ENCODE data around the gene PAPLN. TPM values are rescaled to one million over a fixed set of nuclear protein-coding genes. Genes with fewer than 3 reads are reported as not detected.

The PAPLN gene
- total and polyA plus RNA-seq, 4 donors: 0.68 to 2.8 (median 1.3) TPM

- TF ChIP-seq HNF4G (IDR thresholded peaks at IDR 0.05): no peak
- no peak for TF ChIP-seq RXRA (IDR thresholded peaks at IDR 0.05)
- TF ChIP-seq JUND (IDR thresholded peaks at IDR 0.05): no peak
- no peak for TF ChIP-seq ZBTB33 (IDR thresholded peaks at IDR 0.05)
- TF ChIP-seq CTCF (IDR thresholded peaks at IDR 0.05; ENCODE audit: low read depth, low read length, missing input control): no peak
- no peak for TF ChIP-seq MAX (IDR thresholded peaks at IDR 0.05)
- TF ChIP-seq TAF1 (conservative IDR thresholded peaks at IDR 0.05): no peak
- no peak for TF ChIP-seq EGR1 (IDR thresholded peaks at IDR 0.05; ENCODE audit: low read depth in 2 of 2)
- no peak for TF ChIP-seq RAD21 (IDR thresholded peaks at IDR 0.05)
- no peak for TF ChIP-seq REST (IDR thresholded peaks at IDR 0.05)
- no peak for TF ChIP-seq GABPA (IDR thresholded peaks at IDR 0.05 in 1 of 2, conservative IDR thresholded peaks at IDR 0.05 in 1 of 2)
- no peak for TF ChIP-seq NR2F2 (IDR thresholded peaks at IDR 0.05)
- no peak for TF ChIP-seq ATF3 (IDR thresholded peaks at IDR 0.05)
- TF ChIP-seq FOXA2 (IDR thresholded peaks at IDR 0.05): no peak
- no peak for TF ChIP-seq FOXA1 (IDR thresholded peaks at IDR 0.05)
- no peak for TF ChIP-seq YY1 (IDR thresholded peaks at IDR 0.05)
- TF ChIP-seq HNF4A (conservative IDR thresholded peaks at IDR 0.05): no peak
- no peak for TF ChIP-seq SP1 (IDR thresholded peaks at IDR 0.05)
- H3K9me3 ChIP-seq (ENCODE audit: control insufficient read depth in 4 of 4, low read length in 3 of 4): no peaks in the 10 kb centered on the region
- H3K36me3 ChIP-seq (ENCODE audit: control insufficient read depth in 4 of 4, insufficient read depth in 3 of 4, low read depth in 1 of 4, low read length in 3 of 4): peaks cover 0 to 14% (median 5%) of the 10 kb centered on the region in 4 donors
- no peak overlapping the region for H3K9ac ChIP-seq (ENCODE audit: low read depth in 1 of 2, low read length in 2 of 2)
- no peak for DNase-seq (ENCODE audit: low spot score)
- H3K4me3 ChIP-seq (ENCODE audit: low read depth in 1 of 3, low read length in 3 of 3): no peak overlapping the region
- H3K27ac ChIP-seq (ENCODE audit: low read depth in 1 of 2, low read length in 2 of 2): no peak overlapping the region
- WGBS: 71% methylated on average over 3 of the region's 3 CpGs
- H3K27me3 ChIP-seq (ENCODE audit: control insufficient read depth in 4 of 4, insufficient read depth in 4 of 4, low read length in 3 of 4): no peaks in the 10 kb centered on the region
- peaks cover 0 to 5% (median 0%) of the 10 kb centered on the region in 4 donors for H3K4me1 ChIP-seq (ENCODE audit: control insufficient read depth in 4 of 4, insufficient read depth in 4 of 4, low read length in 3 of 4)
Observed at GRCh38 chr14:73323896-73324399, 86.6 kb downstream of the PAPLN start.

Small RNA genes within 50 kb of the gene (small RNA-seq; reads per million reads assigned to genes)
- gene AC004858.1: not detected
- gene RNU6-419P: not detected

Other genes starting within 250 kb of the PAPLN start
- 10 to 100 TPM in 1 of 2 donors, 1 to 10 TPM in 1; 8.9 to 13.5 TPM for gene ZFYVE1, start 210.4 kb upstream of the PAPLN start, total RNA-seq
- 1 to 10 TPM; 5.8 to 6.9 TPM for gene ZFYVE1, start 210.4 kb upstream of the PAPLN start, polyA plus RNA-seq
- 10 to 100 TPM; 18.9 to 25.4 TPM for gene RBM25, start 179.0 kb upstream of the PAPLN start, total RNA-seq
- 10 to 100 TPM in 1 of 2 donors, 1 to 10 TPM in 1; 8.4 to 26.2 TPM for gene RBM25, start 179.0 kb upstream of the PAPLN start, polyA plus RNA-seq
- gene PSEN1, start 101.0 kb upstream of the PAPLN start, total RNA-seq: 10 to 100 TPM; 23.0 to 36.2 TPM
- 10 to 100 TPM; 10.4 to 16.7 TPM for gene PSEN1, start 101.0 kb upstream of the PAPLN start, polyA plus RNA-seq
- gene NUMB, start 221.0 kb downstream of the PAPLN start, total RNA-seq: 10 to 100 TPM; 21.2 to 45.8 TPM
- gene NUMB, start 221.0 kb downstream of the PAPLN start, polyA plus RNA-seq: 10 to 100 TPM; 23.2 to 28.9 TPM

All from liver (tissue), 10 donors.